ENCODE measurements around the gene PLEKHG3.
A peak's percentile ranks its signal among the peaks of the same experiment; 100 is the strongest.

Gene PLEKHG3

DNA sequence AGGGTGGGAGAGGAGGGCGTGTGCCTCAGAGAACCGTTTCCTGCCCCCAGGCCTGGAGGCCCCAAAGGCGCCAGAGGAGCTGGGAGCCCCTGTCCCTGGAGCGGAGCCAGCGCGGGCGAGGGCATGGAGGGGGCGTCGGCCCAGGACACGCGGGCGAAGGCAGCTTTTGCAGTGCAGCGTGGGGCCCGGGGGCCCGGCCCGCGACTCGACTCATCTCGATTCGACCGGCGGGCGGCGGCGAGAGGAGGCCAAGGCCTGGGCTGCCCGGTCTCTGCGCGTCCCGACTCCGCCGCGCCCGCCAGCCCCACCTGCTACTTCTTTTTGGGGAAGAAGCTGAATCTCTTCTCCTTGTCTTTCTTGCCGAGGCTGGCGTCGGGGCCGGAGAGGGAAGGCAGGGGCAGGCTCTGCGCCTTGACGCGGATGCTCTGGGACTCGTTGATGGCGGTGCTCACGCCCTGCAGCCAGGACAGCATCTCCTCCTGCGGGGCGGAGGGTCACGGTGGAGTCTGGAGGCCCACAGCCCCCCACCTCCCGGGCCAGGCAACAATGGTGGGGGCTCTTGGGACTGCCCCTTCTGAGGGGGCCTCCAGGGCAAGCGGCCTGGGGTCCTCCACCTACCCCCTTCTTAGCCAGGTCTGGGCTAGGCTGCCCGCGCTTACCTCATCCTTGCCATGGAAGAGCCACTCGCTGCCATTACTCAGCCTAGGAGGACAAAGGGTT, 44.9 kb downstream of the PLEKHG3 start:
- no peak for DNase-seq

- no peak for DNase-seq
Measured at GRCh38 chr14:64752909-64753308, 48.7 kb downstream of the PLEKHG3 start.

GRCh38 chr14:64753374-64753773, 49.1 kb downstream of the PLEKHG3 start:
- DNase-seq = no peak

DNA sequence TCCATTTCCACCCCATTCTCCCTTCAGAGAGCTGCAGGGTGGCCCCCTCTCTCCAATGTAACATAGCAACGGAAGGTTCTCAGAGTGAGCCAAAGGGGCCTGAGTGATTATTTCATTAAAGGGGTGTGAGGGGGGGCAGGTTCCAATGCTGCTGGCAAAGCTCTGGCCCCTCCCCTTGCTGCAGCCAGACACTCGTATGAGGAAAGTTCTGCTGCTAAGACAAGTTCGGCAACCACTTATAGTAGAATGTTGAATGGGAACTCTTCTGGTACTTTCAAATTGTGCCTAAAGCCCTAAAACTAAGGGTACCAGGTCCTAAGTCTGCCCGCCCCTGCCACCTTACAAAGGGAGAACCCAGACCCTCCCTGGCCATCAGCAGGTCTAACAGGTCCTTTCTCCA, 49.8 kb downstream of the PLEKHG3 start:
- DNase-seq = no peak

DNA sequence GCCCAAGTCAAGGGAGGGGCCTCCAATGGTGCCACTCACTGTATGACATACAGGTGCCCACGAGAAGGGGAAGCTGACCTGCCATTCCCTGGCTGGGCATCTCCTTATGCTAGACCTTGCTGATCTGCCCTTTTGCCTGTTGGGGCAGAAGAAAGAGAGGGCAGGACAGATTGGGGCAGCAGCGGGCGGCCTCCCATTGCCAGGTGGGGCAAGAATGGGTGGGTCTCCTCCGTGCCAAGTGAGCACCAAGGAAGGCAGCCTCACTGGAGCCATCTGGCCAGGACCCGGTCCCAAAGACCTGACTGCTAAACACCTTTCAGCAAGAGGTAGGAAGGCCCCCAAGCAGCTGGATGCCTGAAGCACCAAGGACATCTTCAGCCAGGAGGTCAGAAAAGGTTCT, 50.5 kb downstream of the PLEKHG3 start:
- DNase-seq = no peak

GRCh38 chr14:64755781-64756221, 51.6 kb downstream of the PLEKHG3 start:
- DNase-seq = no peak

GRCh38 chr14:64756712-64757111, 52.5 kb downstream of the PLEKHG3 start:
- DNase-seq = no peak

GRCh38 chr14:64757601-64758000, 53.4 kb downstream of the PLEKHG3 start:
- no peak for DNase-seq

DNA sequence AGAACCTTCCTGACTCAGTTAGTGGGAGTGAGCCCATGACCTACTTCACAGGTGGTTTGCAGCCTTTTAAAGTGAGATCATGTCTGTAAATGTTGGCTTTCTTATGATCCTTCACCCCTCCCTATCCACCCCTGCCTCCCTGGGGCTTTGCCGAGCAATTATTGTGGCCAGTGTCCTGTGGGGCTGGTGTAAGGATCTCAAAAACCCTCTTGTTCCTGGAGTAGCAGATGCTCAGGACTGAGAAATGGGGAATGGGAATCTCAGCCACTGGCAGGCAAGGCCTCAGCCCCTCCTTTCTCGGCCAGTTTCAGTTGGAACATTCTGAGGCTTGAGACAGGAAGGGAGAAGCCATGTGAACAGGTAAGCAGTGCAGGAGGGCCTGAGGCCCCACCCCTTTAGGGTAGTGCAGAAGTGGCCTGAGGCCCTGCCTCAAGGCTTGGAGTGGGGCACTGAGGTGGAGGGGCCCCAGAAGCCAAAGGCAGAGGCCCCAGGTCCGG, 53.8 kb downstream of the PLEKHG3 start:
- no peak for DNase-seq

DNA sequence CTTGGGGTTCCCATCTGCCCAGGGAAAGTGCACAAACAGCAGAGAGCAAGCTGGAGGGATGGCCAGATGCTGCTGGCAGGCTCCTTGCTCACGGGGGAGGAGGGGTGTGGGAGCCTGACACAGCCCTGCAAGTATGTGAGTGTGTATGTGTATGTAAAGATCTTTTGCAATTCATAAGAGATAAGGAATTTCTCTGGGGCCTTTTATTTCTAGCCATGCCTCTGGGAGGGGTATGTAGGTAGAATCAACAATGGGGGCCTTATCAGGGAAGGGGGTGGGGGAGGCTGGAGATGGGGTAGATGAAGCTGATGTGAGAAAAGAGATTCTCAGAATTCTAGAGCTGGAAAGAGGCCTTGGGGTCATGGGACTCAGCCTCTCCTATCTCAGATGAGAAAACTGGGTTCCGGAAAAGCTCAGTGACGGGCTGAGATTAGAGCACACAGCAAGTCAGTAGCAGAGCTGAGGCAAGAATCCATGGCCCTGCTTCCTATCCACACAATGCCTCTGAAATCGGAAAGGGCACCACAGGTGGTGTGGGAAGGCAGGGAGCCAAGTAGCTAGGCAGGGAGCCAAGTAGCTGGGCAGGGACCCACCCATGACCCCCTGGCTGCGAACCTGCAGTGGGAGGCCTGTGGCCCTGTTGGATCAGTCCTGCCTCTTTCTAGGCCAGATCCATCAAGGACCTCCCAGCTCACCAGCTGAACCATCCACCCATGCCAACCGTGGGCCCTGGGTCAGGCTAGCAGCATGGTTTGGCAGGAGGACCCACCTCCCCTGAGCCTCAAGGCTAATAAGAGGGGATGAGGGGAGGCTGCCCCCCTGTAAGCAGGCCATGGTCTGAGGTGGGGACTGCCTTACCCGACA, 54.7 kb downstream of the PLEKHG3 start:
- DNase-seq = no peak

GRCh38 chr14:64759555-64759938, 55.3 kb downstream of the PLEKHG3 start:
- no peak for DNase-seq

GRCh38 chr14:64760146-64760755, 56.0 kb downstream of the PLEKHG3 start:
- DNase-seq = peak; percentile 2

DNA sequence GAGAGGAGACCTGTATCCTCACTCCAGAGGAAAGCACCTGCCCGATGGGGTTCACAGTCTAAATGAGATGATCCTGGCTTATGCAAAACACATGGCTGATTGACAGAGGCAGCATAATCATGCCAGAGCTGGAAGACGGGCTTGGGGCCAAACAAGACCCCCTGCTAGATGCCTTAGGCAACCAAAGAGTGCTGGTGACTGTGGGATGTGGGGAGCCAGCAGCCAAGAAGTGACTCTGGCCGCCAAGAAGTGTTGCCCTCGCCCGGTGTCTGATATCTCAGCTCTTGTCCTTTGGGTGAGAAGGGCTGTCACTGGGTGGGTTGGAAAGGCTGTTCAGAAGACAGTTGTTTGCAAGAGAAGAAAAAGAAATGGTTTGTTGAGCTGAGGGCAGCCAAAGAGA, 56.7 kb downstream of the PLEKHG3 start:
- no peak for DNase-seq

- DNase-seq = no peak
Measured at GRCh38 chr14:64761441-64762043, 57.3 kb downstream of the PLEKHG3 start.

DNA sequence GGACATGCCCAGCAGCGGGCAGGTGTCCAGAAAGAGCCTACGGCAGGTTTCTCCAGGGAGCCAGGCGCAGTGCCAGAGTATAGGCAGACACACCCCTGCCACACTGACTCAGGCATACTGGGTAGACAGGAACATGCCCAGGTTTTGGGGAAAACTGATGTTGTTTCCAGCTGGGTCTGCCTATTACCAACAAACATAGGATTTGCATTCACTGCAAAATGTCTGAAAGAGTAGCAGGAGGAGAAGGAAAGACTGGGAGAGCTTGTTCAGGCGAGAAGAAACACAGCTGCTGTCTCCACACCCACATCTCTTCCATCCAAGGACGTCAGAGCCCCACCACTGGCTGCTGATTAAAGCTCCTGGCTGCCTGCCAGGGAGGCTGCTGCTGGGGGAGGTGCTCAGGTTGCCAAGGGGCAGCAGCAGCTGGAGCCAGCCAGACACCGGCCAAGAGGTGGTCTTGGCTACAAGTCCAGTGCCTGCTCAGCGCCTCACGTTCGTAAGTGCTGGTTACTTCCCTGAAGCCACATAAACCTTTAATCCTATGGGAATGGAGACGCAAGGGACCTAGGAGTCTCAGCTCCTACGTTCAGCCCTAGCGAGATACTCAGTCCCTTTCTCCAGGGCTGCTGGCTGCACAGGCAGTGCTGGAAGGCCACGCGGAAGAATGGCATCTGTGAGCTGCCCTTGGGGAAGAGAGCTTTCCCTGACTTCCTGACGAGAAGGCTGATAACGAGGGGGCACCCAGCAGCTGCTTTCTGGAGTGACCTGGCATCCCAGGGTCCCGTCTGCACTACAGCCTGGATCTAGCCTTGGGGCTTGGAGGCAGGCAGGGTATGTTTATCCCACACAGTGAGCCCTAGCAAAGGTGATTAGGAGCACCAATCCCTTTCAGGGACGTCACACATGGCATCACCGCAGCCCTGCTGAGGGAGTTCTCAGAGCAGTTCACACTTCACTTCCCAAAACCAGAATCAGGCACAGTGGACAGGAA, 58.1 kb downstream of the PLEKHG3 start:
- peak; percentile 32 for DNase-seq

- DNase-seq = no peak
Measured at GRCh38 chr14:64763085-64763782, 59.0 kb downstream of the PLEKHG3 start.

- no peak for DNase-seq
Measured at GRCh38 chr14:64763801-64764621, 59.8 kb downstream of the PLEKHG3 start.

DNA sequence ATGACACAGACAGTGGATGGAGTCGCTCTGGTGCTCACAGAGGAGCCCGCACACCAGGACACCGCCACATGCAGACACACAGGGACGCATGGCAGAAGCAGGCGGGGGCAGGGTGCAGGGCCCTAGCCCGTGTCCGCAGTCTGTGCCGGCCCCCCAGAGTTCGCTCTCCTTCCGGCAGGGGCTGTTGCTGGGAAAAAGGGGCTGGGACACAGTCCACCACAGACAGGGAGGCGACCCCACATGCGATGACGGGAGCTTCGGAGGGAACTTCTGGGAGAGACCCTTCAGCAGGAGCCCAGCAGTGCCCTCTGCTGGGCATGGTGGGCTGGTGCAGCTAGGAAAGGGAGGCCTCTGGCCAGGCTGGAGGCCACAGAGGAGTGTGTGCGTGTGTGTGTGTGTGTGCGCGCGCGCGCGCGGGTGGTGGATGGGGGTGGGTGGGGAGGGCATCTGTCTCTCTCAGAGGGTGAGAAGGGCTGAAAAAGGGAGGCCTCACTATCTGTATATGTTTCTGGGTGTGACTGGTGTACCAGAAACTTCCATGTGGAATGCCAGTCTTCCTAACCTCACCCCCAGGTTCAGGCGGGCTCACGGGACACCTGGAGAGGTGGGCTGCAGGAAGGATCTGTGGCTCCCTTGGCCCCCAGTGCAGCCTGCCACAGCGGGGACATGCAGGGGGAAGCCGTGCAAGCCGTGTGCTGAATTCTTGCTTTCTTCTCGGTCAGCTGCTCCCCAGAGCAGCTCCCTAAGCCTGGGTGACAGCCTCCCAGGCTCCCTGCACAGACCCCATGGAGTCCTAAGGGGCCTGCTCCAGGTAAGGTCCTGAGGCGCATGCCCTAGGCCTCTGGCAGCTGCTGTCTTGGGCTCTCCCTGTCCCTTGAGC, 60.7 kb downstream of the PLEKHG3 start:
- no peak for DNase-seq

DNA sequence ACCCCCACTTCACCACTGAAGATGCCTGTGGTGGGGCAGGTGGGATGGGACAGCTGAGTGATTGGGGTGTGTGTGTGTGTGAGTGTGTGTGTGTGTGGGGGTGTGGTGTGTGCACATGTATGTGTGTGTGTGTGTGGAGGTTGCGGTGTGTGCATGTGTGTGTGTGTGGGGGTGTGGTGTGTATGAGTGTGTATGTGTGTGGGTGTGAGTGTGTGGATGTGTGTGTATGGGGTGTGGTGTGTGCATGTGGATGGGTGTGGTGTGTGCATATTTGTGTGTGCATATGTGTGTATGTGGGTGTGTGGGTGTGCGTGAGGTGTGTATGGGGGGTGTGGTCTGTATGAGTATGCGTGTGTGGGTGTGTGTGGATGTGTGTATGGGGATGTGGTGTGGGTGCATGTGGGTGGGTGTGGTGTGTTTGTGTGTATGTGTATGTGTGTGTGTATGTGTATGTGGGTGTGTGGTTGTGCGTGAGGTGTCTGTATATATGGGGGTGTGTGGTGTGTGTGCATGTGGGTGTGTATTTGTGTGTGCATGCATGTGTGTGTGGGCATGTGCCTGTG, 61.6 kb downstream of the PLEKHG3 start:
- DNase-seq = no peak

Data from NCI-H774 (cell line).